NCI-H2227 (cell line): ENCODE results near the gene OTC.

ENCODE experiments used
- DNase-seq: peaks from one replicate; lab custom pipeline; 2025; ENCODE audit not compliant: unreplicated experiment; lab: John Stamatoyannopoulos, UW

The OTC gene

DNA sequence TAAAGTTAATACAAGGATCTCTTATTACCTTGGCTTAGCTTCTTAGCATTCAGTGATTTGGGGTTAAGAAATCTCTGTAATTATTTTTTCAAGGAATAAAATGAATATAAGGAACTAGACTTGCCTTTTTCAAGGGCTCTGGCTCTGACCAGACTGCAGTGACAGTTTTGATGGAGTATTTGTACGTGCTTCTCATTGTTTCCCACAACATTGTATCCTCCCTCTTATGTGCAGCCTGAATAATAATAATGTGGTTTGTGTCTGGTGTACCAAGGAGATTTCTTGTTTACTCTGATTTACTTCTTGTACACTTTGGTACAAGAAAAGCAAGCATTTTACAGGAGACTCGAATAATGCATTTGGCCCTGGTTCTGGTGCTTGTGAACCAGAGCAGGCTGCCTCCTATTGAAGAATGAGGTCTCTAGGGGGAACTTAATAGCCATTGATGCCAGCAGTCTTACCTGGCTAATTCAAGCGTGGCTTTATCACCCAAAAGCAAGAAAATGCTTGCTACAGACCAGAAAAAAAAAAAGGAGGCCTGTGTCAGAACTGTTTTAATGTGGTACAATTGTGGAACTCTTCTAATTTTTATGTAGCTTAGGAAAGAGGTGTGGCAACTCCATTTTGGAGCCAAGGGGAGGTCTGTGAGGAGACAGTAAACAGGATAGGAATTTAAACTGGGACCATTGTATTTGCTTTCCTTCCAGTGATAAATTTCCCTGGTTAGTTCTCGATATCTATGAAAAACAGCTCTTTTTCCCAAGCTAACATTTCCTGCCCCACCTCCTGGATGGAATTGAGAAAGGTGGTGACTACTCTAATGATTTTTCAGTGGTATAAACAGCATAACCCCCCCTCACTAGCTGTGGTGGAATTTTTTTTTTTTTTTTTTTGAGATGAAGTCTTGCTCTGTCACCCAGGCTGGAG, 5.6 kb downstream of the OTC start:
- no peak for DNase-seq

DNA sequence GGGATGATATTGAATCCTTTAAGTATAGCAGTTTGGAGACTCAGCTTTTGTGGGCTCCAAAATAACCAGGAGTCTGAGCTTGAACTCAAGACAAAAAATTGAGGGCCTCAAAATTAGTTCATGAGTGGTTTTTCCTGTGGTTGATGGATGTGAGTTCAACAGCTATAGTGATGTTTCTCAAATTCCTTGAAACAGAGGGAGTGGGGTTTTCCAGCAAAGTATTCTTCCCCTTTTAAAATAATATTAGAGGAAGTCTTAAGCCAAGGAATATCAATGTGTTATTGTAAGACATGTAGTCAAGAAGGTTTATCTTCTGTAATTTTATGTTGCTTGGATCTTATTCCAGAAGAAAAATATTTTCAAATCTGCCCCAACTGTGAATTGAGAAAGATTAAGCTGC, 10.6 kb downstream of the OTC start:
- no peak for DNase-seq

GRCh38 chrX:38365954-38366353, 13.6 kb downstream of the OTC start:
- DNase-seq = no peak

- no peak for DNase-seq
These were observed 16.4 kb downstream of the OTC start for GRCh38 chrX:38368774-38369173.

DNA sequence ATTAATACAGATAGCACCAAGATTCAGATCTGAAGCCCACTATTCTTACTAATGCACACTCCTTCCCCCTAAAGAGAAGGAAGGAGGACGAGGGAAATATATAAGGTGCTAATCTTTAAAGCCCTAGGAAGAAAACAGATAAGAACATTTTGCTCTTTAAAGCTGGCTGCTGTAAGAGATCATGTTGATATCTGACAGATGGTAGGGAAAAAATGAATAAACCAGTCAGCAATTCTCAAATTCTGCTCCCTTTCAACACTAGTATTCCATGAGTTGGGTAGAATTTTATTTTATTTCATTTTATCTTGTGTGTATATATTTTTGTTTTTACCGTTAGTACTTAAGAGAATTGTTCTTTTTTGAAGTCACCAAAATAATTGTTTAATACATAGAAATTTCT, 19.2 kb downstream of the OTC start:
- DNase-seq = no peak

DNA sequence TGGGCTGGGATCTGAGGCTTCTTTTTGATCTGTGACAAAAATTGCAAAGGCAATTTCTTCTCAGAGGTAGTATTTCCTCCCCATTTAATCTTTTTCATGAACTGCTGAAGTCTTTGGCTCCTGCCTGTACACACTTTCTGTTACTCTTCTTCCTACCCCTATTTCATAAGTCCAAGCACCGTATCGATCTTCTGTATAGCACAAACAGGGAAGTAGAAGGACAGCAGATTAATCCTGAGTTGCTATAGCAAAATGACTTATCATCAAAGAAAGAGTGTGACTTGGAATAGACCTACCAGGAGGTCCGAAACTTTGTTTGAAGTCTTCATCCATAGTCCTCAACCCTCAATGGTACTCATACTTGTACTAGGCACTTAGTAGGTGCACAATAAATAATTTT, 22.0 kb downstream of the OTC start:
- DNase-seq = no peak

DNA sequence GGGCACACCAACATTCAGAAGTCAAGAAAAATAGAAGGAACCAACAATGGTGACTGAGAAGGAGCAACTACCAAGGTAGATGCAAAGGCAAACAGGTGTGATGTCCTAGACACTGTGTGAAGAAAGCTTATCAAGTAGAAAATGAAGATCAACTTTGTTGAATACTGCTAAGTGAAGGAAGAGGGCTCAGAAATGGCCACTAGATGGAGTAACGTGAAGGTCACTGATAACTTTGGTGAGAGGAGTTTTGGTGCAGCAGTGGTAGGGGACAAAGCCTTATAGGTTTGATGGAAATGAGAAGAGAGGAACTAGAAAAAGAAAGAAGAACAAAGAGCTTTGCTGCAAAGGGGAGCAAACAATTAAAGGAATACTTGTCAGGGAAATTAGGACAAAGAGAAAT, 23.5 kb downstream of the OTC start:
- DNase-seq = no peak

GRCh38 chrX:38376747-38377146, 24.3 kb downstream of the OTC start:
- no peak for DNase-seq

DNA sequence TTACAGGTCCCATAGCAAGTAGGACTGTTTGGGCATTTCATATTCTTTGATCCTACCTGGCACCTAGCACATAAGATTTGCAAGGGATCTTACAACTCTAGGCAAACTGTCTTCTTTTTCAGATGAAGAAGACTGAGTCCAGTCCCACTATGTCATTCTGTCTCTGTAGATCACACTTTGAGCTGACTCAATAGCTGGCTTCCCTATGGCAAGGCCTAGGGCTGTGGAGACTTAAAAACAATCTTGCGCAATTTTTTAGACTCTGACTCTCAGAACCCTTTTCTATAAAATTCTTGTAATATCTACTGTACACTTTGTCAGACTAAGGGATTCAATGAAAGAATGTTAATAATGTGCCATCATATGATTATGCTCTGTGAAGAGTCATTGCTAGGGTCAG, 26.7 kb downstream of the OTC start:
- no peak for DNase-seq

GRCh38 chrX:38382663-38383062, 30.3 kb downstream of the OTC start:
- no peak for DNase-seq

- DNase-seq = no peak
These were observed 48.0 kb downstream of the OTC start for GRCh38 chrX:38400389-38400910.

- no peak for DNase-seq
These were observed 49.7 kb downstream of the OTC start for GRCh38 chrX:38402118-38402517.

GRCh38 chrX:38403834-38404233, 51.4 kb downstream of the OTC start:
- DNase-seq = peak; percentile 73

DNA sequence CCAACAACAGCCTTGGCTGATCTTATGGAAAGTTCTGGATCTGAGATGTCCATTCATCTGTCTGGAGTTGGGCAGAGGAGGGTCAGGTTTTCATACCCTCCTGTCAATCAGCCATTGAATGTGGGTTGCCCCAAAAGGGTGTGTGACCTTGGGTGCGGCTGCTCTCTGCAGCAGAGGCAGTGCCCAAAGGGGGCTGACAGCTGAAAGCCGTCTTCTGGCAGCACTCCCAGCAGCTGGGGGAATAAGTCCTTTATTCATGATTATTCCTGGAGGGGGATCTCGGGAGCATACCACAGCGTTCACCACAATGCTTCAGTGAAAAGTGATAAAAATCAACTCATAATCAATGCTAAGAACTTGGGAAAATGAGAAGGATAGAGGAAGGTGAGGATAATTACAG, 54.7 kb downstream of the OTC start:
- no peak for DNase-seq

DNA sequence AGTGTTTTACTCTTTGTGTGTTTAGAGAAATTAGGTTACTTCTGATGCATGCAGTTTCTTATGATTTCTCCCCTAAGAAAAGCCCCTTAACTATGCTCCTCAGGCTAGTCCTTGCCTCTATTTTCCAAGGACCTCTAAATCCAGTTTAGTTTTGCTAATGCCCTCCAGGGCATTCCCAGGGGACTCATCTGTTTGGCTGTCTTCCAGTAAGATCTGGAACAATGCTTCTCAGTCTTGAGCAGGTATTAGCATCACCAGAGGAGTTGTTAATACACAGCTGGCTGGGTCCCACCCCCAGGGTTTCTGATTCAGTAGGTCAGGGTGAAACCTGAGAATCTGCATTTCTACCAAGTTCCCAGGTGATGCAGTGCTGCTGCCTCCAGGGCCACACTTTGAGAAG, 56.9 kb downstream of the OTC start:
- peak; percentile 4 for DNase-seq

DNA sequence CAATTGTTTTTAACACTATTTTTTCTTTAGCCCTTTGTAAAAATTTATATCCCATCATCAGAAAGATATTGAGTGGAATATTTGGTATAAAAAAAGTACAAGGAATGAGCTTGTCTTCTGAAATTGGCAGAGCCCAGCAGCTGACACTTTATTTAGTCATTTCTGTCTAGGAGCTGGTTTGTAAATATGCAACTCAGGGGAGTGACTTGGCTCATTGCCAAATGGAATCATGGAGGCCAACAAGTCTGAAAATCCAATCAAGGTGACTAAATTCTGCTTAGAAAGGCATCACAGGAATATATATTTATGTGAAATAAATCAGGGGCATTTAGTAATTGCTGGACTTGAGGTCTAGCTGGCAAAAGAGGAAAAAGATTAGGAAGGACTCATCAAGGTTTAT, 74.4 kb downstream of the OTC start:
- DNase-seq = peak; percentile 5

GRCh38 chrX:38431525-38431924, 79.1 kb downstream of the OTC start:
- DNase-seq = no peak

DNA sequence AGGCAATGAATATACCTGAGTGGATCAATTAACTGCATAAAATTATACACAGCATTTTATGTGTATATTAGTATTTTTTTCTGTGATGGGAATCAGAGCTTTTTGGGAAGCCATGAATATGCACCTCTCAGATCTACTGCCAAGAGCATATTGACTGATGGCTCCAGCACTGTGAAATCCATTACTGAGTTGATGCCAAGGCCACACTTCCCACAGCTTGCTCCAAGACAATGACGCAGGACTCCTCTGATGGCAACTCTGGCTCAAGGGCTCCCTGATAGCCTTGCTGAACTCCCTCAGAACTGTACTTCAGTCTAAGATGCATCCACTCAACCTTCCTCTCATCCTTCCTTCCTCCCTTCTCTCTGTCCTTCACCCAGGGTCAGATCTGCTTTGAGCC, 82.7 kb downstream of the OTC start:
- no peak for DNase-seq

- no peak for DNase-seq
These were observed 84.7 kb downstream of the OTC start for GRCh38 chrX:38437093-38437492.

DNA sequence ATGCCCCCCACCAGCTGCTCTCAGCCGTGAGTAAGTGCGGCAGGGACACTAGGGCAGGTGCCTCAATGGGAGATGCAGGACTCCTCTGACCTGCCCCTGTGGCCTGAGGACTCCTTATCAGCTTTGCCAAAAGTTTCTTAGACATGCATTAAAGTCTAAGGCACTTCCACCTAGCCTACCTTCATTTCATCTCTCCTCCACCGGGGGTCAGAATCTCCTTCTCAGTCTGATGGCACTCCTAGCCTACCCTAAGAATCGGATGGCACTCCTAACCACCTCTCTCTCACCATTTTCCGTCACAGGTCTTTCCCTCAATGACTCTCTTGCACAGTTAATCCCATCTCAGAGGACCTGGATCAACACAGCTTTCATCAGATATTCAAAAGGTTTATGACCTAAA, 85.9 kb downstream of the OTC start:
- DNase-seq = no peak

DNA sequence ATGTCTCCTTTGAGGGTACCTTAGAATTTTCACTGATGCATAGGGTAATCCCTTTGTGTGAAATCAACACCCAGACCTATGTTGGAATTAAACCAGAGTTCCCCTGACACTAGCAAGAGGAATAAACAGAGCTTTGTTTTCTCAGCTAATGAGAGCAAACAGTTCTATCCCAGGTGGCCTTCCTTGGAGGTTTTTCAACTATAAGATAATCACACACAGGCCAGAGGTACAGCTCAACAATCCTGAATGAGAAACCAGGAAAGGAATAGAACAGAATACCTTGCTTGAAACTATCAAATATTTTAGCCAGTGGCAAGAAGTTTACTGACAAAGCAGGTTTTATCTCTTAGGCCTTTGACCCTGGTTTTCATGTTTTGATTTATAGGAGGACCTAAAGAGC, 100.2 kb downstream of the OTC start:
- DNase-seq = no peak

GRCh38 chrX:38458071-38458470, 105.7 kb downstream of the OTC start:
- peak; percentile 23 for DNase-seq

- DNase-seq = no peak
These were observed 109.9 kb downstream of the OTC start for GRCh38 chrX:38462257-38462656.
